HepG2 (cell line): ENCODE results near the gene DLX1. TPM values are rescaled to one million over a fixed set of nuclear protein-coding genes. Genes with fewer than 3 reads are reported as not detected.

ENCODE experiments used
- FOXK1 ChIP-seq: sonication (generic); formaldehyde crosslinking; IDR thresholded peaks from 2 replicates; pipeline ENCODE4 v1.4.0; 2020; ENCODE audit warnings: low read depth, missing genetic modification reagents, borderline replicate concordance
- IRF1 ChIP-seq: sonication (generic); formaldehyde crosslinking; IDR thresholded peaks from 2 replicates; pipeline ENCODE4 v1.4.0; 2020; ENCODE audit warnings: low read depth, mild to moderate bottlenecking, missing genetic modification reagents
- MAFG ChIP-seq: sonication (generic); formaldehyde crosslinking; IDR thresholded peaks from 2 replicates; pipeline ENCODE4 v1.5.1; 2020; ENCODE audit warnings: mild to moderate bottlenecking, missing genetic modification reagents
- NONO ChIP-seq, 2 experiments: fragments of 450-650 bp in 1 of 2; sonication (generic) in 1 of 2; formaldehyde crosslinking in 1 of 2; IDR thresholded peaks in 1 of 2; conservative IDR thresholded peaks in 1 of 2; 2 replicates each; pipeline versions ENCODE4 v1.6.1 to v1.8.0; 2017 to 2022; ENCODE audit warnings: mild to moderate bottlenecking in 1 of 2, missing genetic modification reagents in 1 of 2, moderate library complexity in 1 of 2
- PAWR ChIP-seq: sonication (generic); formaldehyde crosslinking; IDR thresholded peaks from 2 replicates; pipeline ENCODE4 v1.4.0; 2020; ENCODE audit warnings: missing genetic modification reagents, mild to moderate bottlenecking, borderline replicate concordance
- POGK ChIP-seq: sonication (generic); formaldehyde crosslinking; conservative IDR thresholded peaks from 2 replicates; pipeline ENCODE4 v1.8.0; 2022; ENCODE audit warnings: mild to moderate bottlenecking, moderate library complexity, missing genetic modification reagents
- RCOR2 ChIP-seq: IDR thresholded peaks from 2 replicates; pipeline ENCODE4 v1.6.1; 2016; ENCODE audit warnings: missing biosample characterization, missing genetic modification reagents
- SMYD3 ChIP-seq: sonication (generic); formaldehyde crosslinking; IDR thresholded peaks from 2 replicates; pipeline ENCODE4 v1.8.1; 2023; ENCODE audit warnings: mild to moderate bottlenecking, missing genetic modification reagents
- THRA ChIP-seq: sonication (generic); formaldehyde crosslinking; IDR thresholded peaks from 2 replicates; pipeline ENCODE4 v1.4.0; 2020; ENCODE audit warnings: missing genetic modification reagents, borderline replicate concordance
- ZNF235 ChIP-seq: sonication (generic); formaldehyde crosslinking; IDR thresholded peaks from 2 replicates; pipeline ENCODE4 v1.8.1; 2023; ENCODE audit warnings: mild to moderate bottlenecking, missing genetic modification reagents, borderline replicate concordance
- ZNF30 ChIP-seq: sonication (generic); formaldehyde crosslinking; IDR thresholded peaks from 2 replicates; pipeline ENCODE4 v1.5.0; 2020; ENCODE audit warnings: mild to moderate bottlenecking, missing genetic modification reagents
- ZNF382 ChIP-seq: sonication (generic); formaldehyde crosslinking; IDR thresholded peaks from 2 replicates; pipeline ENCODE4 v1.5.0; 2020; ENCODE audit warnings: missing genetic modification reagents, mild to moderate bottlenecking, borderline replicate concordance
- ZNF383 ChIP-seq: sonication (generic); formaldehyde crosslinking; IDR thresholded peaks from 2 replicates; pipeline ENCODE4 v1.4.0; 2020; ENCODE audit warnings: missing genetic modification reagents, mild to moderate bottlenecking, borderline replicate concordance
- ZNF407 ChIP-seq: sonication (generic); formaldehyde crosslinking; IDR thresholded peaks from one replicate; pipeline ENCODE4 v1.5.1; 2020; ENCODE audit warnings: mild to moderate bottlenecking, missing genetic modification reagents; ENCODE audit errors: not compliant biosample characterization
- polyA plus RNA-seq, 8 experiments: library from polyadenylated mRNA; depleted of rRNA in 3 of 8; stranded (reverse) in 7 of 8; unstranded in 1 of 8; fragments of >200 nt; fragmentation: Illumina TruSeq in 4 of 8; extraction: Trizol in 4 of 8; gene quantifications; 2 replicates each; pipeline versions ENCODE4 v1.2.1 to v1.2.3, GENCODE V29; 2011 to 2016; ENCODE audit warnings: low read depth in 4 of 8, missing spikeins in 1 of 8, mixed read lengths in 1 of 8; ENCODE audit not compliant: insufficient read depth in 1 of 8
- total RNA-seq, 5 experiments: library from RNA; depleted of rRNA; stranded (reverse); fragments of >200 nt; fragmentation: Illumina TruSeq; extraction: Trizol; gene quantifications; 2 replicates each; pipeline ENCODE4 v1.2.3, GENCODE V29; 2016; ENCODE audit warnings: low read depth in 1 of 5

DLX1 gene
- total and polyA plus RNA-seq, 2 of the 13 experiments (the other 11 are each of a cell fraction or from before 2014, with no cell fraction given): 0.18 to 0.86 TPM

- no peak for TF ChIP-seq ZNF407
- TF ChIP-seq IRF1 (CRISPR knock-in tag): no peak
- TF ChIP-seq MAFG (CRISPR knock-in tag): 0 out of 2 replicates have a peak, but pooled peaks have one; percentile 48
- TF ChIP-seq ZNF30: peak; percentile 80; the same call in 1 of the 2 replicates
- peak; percentile 87 for TF ChIP-seq POGK
- no peak for TF ChIP-seq THRA (CRISPR knock-in tag)
- peak; percentile 34; the same call in 1 of the 2 replicates for TF ChIP-seq RCOR2
- no peak for TF ChIP-seq NONO (IDR thresholded peaks at IDR 0.05)
- no peak; the same call in 1 of the 2 replicates for TF ChIP-seq NONO (CRISPR knock-in tag; conservative IDR thresholded peaks at IDR 0.05)
- TF ChIP-seq SMYD3 (CRISPR knock-in tag): 0 out of 2 replicates have a peak, but pooled peaks have one; percentile 46
- TF ChIP-seq ZNF235: peak; percentile 73
- TF ChIP-seq ZNF383 (CRISPR knock-in tag): no peak
- TF ChIP-seq FOXK1 (CRISPR knock-in tag): peak; percentile 70; the same call in 1 of the 2 replicates
- TF ChIP-seq ZNF382 (CRISPR knock-in tag): no peak
- TF ChIP-seq PAWR (CRISPR knock-in tag): no peak
Observed at GRCh38 chr2:172102391-172103359, 17.4 kb downstream of the DLX1 start, which contains the start of gene DLX2 (continued).
